ENCODE results near the gene TMEM45A.
A peak's percentile ranks its signal among the peaks of the same experiment; 100 is the strongest.
"Not testable (repeated sequence)": the region's sequence is repeated elsewhere in the genome, so short reads cannot be mapped to it uniquely, and the experiment has no call there.

The TMEM45A gene

GRCh38 chr3:100492059-100493006 lies at the start of gene TMEM45A:
Gene TMEM45A, plus strand, starts transcription at chr3:100492619. Its CDS starts 62,593 bp downstream, at chr3:100555212.
- DNase-seq, result peak; percentile 54 to 97 (median 90)

GRCh38 chr3:100443690-100444089 lies 48.7 kb upstream of the TMEM45A start:
- no peak for DNase-seq

- DNase-seq, result not testable (repeated sequence)
Observed at GRCh38 chr3:100447067-100447466, 45.4 kb upstream of the TMEM45A start.

GRCh38 chr3:100448079-100448478 lies 44.3 kb upstream of the TMEM45A start:
- no peak for DNase-seq

- DNase-seq, result no peak
Observed at GRCh38 chr3:100449214-100449613, 43.2 kb upstream of the TMEM45A start.

GRCh38 chr3:100454677-100455076 lies 37.7 kb upstream of the TMEM45A start:
- DNase-seq, result no peak

GRCh38 chr3:100455841-100456550 lies 36.4 kb upstream of the TMEM45A start:
- peak in 28 of 56 donors; percentile 2 to 81 (median 28) for DNase-seq

GRCh38 chr3:100456745-100457144 lies 35.7 kb upstream of the TMEM45A start:
- DNase-seq, result no peak

- no peak for DNase-seq
Observed at GRCh38 chr3:100457811-100458210, 34.6 kb upstream of the TMEM45A start.

GRCh38 chr3:100458814-100459213 lies 33.6 kb upstream of the TMEM45A start:
- DNase-seq, result no peak

GRCh38 chr3:100463002-100463401 lies 29.4 kb upstream of the TMEM45A start:
- DNase-seq, result peak in 8 of 56 donors; percentile 0 to 32 (median 2)

GRCh38 chr3:100463646-100464155 lies 28.7 kb upstream of the TMEM45A start:
- peak in 6 of 56 donors; percentile 1 to 46 (median 12) for DNase-seq

- DNase-seq, result no peak
Observed at GRCh38 chr3:100465892-100466777, 26.3 kb upstream of the TMEM45A start.

- no peak for DNase-seq
Observed at GRCh38 chr3:100467133-100467532, 25.3 kb upstream of the TMEM45A start.

GRCh38 chr3:100468676-100469075 lies 23.7 kb upstream of the TMEM45A start:
- DNase-seq, result no peak

GRCh38 chr3:100470951-100471350 lies 21.5 kb upstream of the TMEM45A start:
- DNase-seq, result no peak

GRCh38 chr3:100471444-100471843 lies 21.0 kb upstream of the TMEM45A start:
- DNase-seq, result no peak

GRCh38 chr3:100477851-100478360 lies 14.5 kb upstream of the TMEM45A start:
- not testable (repeated sequence) for DNase-seq

- not testable (repeated sequence) for DNase-seq
Observed at GRCh38 chr3:100478521-100478920, 13.9 kb upstream of the TMEM45A start.

GRCh38 chr3:100480081-100480480 lies 12.3 kb upstream of the TMEM45A start:
- DNase-seq, result no peak

GRCh38 chr3:100482176-100482575 lies 10.2 kb upstream of the TMEM45A start:
- no peak for DNase-seq

Data from nucleus accumbens (tissue), 56 donors.